ENCODE data around the gene VIPR1. TPM values are rescaled to one million over a fixed set of nuclear protein-coding genes. Genes with fewer than 3 reads are reported as not detected.

Gene VIPR1
- total RNA-seq, 4 donors from 2014 or later = 2.4 to 17.3 (median 10.4) TPM

GRCh38 chr3:42505849-42506410, 3.5 kb downstream of the VIPR1 start:
- TF ChIP-seq EP300 (IDR thresholded peaks at IDR 0.05) (no peak), POLR2A (IDR thresholded peaks at IDR 0.05) (no peak), CTCF (IDR thresholded peaks at IDR 0.05) (no peak)
- Histone ChIP-seq H3K27ac (peak overlapping the region in 1 of 4 donors; percentile 62), H3K9me3 (no peaks in the 10 kb centered on the region), H3K4me1 (peaks cover 0 to 26% (median 14%) of the 10 kb centered on the region in 4 donors), H3K27me3 (peaks cover 0 to 24% of the 10 kb centered on the region in 2 donors), H3K36me3 (no peaks in the 10 kb centered on the region), H3K4me3 (no peak overlapping the region)
- 81 to 94% methylated on average over 4 of the region's 4 CpGs for WGBS, 2 donors
- no peak for DNase-seq (ENCODE audit: low spot score in 2 of 2)

- DNase-seq (ENCODE audit: low spot score in 2 of 2) = no peak
- Histone ChIP-seq H3K9me3 (no peaks in the 10 kb centered on the region), H3K4me3 (no peak overlapping the region), H3K27ac (no peak overlapping the region), H3K36me3 (no peaks in the 10 kb centered on the region), H3K4me1 (peaks cover 0 to 16% (median 3%) of the 10 kb centered on the region in 4 donors), H3K27me3 (peaks cover 0 to 10% of the 10 kb centered on the region in 2 donors)
- TF ChIP-seq POLR2A (IDR thresholded peaks at IDR 0.05) (no peak), CTCF (IDR thresholded peaks at IDR 0.05) (no peak), EP300 (IDR thresholded peaks at IDR 0.05) (no peak)
- WGBS, 2 donors = 52 to 54% methylated on average over 7 of the region's 7 CpGs
These were observed 4.8 kb downstream of the VIPR1 start for GRCh38 chr3:42507252-42507651.

DNA sequence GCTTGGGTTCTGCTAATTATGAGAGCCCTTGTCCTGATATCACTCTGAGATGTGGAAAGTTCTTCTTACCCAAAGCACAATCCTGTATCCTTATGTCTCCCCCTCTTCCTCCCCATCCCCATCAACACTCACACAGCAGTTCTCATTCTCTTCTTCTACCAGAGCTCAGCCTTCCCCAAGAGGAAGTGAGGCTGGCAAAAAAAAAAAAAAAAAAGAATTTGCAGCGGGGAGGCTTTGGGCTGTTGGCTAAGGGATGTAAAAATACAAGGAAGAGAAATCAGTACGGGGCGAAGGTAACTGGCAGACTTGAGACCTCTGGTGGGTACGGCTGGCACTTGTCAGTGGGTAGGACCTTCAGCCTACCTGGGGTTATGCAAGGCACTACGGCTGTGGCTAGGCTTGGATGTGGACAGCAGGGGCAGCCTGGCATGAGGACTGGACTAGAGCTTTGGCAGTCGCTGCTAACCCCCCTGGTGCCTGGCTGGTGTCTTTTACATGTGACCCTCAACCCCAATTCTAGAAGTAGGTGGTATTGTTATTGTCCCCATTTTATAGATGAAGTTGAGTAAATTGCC, 5.4 kb downstream of the VIPR1 start:
- no peak for TF ChIP-seq EP300 (IDR thresholded peaks at IDR 0.05)
- no peak for TF ChIP-seq CTCF (IDR thresholded peaks at IDR 0.05)
- Histone ChIP-seq H3K36me3 (no peaks in the 10 kb centered on the region), H3K9me3 (no peaks in the 10 kb centered on the region), H3K4me3 (no peak overlapping the region), H3K27ac (peak overlapping the region in 1 of 4 donors; percentile 5), H3K4me1 (peaks cover 0 to 10% (median 2%) of the 10 kb centered on the region in 4 donors), H3K27me3 (peaks cover 0 to 6% of the 10 kb centered on the region in 2 donors)
- DNase-seq (ENCODE audit: low spot score in 2 of 2) = no peak
- WGBS, 2 donors = 68 to 71% methylated on average over 6 of the region's 6 CpGs

GRCh38 chr3:42508562-42508961, 6.1 kb downstream of the VIPR1 start:
- no peaks in the 10 kb centered on the region for H3K36me3 ChIP-seq
- DNase-seq (ENCODE audit: low spot score in 2 of 2) = no peak
- WGBS, 2 donors = 44 to 59% methylated on average over 4 of the region's 4 CpGs
- no peak overlapping the region for H3K27ac ChIP-seq
- H3K4me3 ChIP-seq = no peak overlapping the region
- H3K4me1 ChIP-seq = peaks cover 0 to 7% (median 2%) of the 10 kb centered on the region in 4 donors
- H3K27me3 ChIP-seq = no peaks in the 10 kb centered on the region
- TF ChIP-seq CTCF (IDR thresholded peaks at IDR 0.05) (no peak), EP300 (IDR thresholded peaks at IDR 0.05) (no peak), POLR2A (IDR thresholded peaks at IDR 0.05) (no peak)
- no peaks in the 10 kb centered on the region for H3K9me3 ChIP-seq

DNA sequence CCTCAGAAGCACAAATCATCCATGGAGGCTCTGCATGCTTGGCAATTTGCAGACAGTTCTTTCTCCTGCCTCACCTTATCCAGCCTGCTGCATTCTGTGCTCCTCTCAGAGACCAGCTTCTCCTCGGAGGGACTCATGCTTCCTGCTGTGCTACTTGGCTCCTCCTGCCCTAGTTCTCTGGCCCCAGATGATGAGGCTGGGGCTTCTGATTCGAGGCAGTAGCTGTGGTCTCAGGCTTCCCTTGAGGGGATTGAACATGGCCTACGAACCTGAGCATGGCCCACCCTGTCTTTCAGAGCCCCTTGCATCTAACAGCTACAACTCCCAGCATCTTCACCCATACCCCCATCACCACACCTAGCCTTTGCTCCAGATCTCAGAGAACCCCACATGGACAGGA, 6.7 kb downstream of the VIPR1 start:
- 62 to 76% methylated on average over 3 of the region's 3 CpGs for WGBS, 2 donors
- no peak overlapping the region for H3K4me3 ChIP-seq
- no peaks in the 10 kb centered on the region for H3K9me3 ChIP-seq

More for the DNA sequence above, 6.7 kb downstream of the VIPR1 start:
- no peaks in the 10 kb centered on the region for H3K27me3 ChIP-seq
- H3K4me1 ChIP-seq = peaks cover 0 to 7% (median 2%) of the 10 kb centered on the region in 4 donors
- DNase-seq (ENCODE audit: low spot score in 2 of 2) = no peak
- no peaks in the 10 kb centered on the region for H3K36me3 ChIP-seq
- TF ChIP-seq POLR2A (IDR thresholded peaks at IDR 0.05) (no peak), CTCF (IDR thresholded peaks at IDR 0.05) (no peak), EP300 (IDR thresholded peaks at IDR 0.05) (no peak)
- H3K27ac ChIP-seq = no peak overlapping the region
